Measurements from ENCODE around the gene GLDN. TPM values are rescaled to one million over a fixed set of nuclear protein-coding genes. Genes with fewer than 3 reads are reported as not detected.

Gene GLDN
- total RNA-seq, 1 donor from 2014 or later, result 0.09 TPM

- H4K20me1 ChIP-seq (ENCODE audit: insufficient read depth, low read length), result no peaks in the 10 kb centered on the region
- no peaks in the 10 kb centered on the region for H3K79me2 ChIP-seq (ENCODE audit: insufficient read depth, low read length)
- no peak overlapping the region for H2AFZ ChIP-seq (ENCODE audit: low read depth, low read length)
- no peak overlapping the region for H3K4me3 ChIP-seq (ENCODE audit: insufficient read depth, low read depth, low read length)
- Mint-ChIP-seq H3K27ac (ENCODE audit: unreplicated experiment) (no peak overlapping the region), H3K27me3 (ENCODE audit: low read depth, unreplicated experiment) (peaks cover 32% of the 10 kb centered on the region), H3K9me3 (ENCODE audit: unreplicated experiment) (peaks cover under 1% of the 10 kb centered on the region), H3K4me1 (ENCODE audit: low read depth, unreplicated experiment) (no peaks in the 10 kb centered on the region), H3K4me3 (ENCODE audit: unreplicated experiment) (no peak overlapping the region), H3K36me3 (ENCODE audit: low read depth, unreplicated experiment) (no peaks in the 10 kb centered on the region)
- H3K4me1 ChIP-seq (ENCODE audit: insufficient read depth, low read length), result no peaks in the 10 kb centered on the region
- DNase-seq (ENCODE audit: low read depth) (no peak), FAIRE-seq (no peak)
- no peaks in the 10 kb centered on the region for H3K36me3 ChIP-seq (ENCODE audit: insufficient read depth, low read length)
- TF ChIP-seq EZH2 (IDR thresholded peaks at IDR 0.05; ENCODE audit: insufficient read depth, low read length), result no peak
- TF ChIP-seq, protein P1, sequence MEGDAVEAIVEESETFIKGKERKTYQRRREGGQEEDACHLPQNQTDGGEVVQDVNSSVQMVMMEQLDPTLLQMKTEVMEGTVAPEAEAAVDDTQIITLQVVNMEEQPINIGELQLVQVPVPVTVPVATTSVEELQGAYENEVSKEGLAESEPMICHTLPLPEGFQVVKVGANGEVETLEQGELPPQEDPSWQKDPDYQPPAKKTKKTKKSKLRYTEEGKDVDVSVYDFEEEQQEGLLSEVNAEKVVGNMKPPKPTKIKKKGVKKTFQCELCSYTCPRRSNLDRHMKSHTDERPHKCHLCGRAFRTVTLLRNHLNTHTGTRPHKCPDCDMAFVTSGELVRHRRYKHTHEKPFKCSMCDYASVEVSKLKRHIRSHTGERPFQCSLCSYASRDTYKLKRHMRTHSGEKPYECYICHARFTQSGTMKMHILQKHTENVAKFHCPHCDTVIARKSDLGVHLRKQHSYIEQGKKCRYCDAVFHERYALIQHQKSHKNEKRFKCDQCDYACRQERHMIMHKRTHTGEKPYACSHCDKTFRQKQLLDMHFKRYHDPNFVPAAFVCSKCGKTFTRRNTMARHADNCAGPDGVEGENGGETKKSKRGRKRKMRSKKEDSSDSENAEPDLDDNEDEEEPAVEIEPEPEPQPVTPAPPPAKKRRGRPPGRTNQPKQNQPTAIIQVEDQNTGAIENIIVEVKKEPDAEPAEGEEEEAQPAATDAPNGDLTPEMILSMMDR (IDR thresholded peaks at IDR 0.05; ENCODE audit: insufficient read depth, low read depth, low read length), result no peak
- no peak overlapping the region for H3K9ac ChIP-seq (ENCODE audit: low read length)
- H3K4me2 ChIP-seq (ENCODE audit: low read length), result no peak overlapping the region
- H3K9me3 ChIP-seq (ENCODE audit: insufficient read depth, low read depth, low read length), result no peaks in the 10 kb centered on the region
- H3K27me3 ChIP-seq (ENCODE audit: insufficient read depth, low read length), result peaks cover 5% of the 10 kb centered on the region
- no peak overlapping the region for H3K27ac ChIP-seq (ENCODE audit: low read depth, low read length)
Observed at GRCh38 chr15:51387699-51388041, 46.2 kb downstream of the GLDN start.

DNA sequence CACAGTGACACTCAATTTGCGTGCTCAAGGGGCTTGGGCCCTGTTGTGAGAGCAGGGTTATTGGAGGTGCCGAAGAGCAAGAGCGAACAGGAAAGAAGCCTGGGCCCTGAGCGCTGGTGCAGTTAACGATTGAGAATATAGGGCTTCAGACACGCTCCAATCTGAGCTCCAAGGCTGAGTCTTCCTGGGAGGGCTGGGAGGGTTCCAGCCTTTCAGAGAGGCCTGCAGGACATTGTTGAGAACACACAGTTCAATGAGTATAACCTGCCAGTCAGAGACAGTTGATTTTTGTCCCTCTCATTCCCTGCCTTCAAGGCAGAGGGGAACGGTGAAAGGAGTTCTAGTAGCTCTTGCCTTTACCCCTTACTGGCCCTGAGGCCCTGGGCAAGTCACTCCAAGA, 47.3 kb downstream of the GLDN start:
- H3K36me3 Mint-ChIP-seq (ENCODE audit: low read depth, unreplicated experiment), result no peaks in the 10 kb centered on the region
- no peak for DNase-seq (ENCODE audit: low read depth)
- H3K4me1 Mint-ChIP-seq (ENCODE audit: low read depth, unreplicated experiment), result no peaks in the 10 kb centered on the region
- no peak overlapping the region for H3K9ac ChIP-seq (ENCODE audit: low read length)
- FAIRE-seq, result no peak
- peaks cover 32% of the 10 kb centered on the region for H3K27me3 Mint-ChIP-seq (ENCODE audit: low read depth, unreplicated experiment)
- H2AFZ ChIP-seq (ENCODE audit: low read depth, low read length), result no peak overlapping the region
- H3K4me3 Mint-ChIP-seq (ENCODE audit: unreplicated experiment), result no peak overlapping the region
- no peak overlapping the region for H3K4me2 ChIP-seq (ENCODE audit: low read length)
- no peaks in the 10 kb centered on the region for H3K9me3 ChIP-seq (ENCODE audit: insufficient read depth, low read depth, low read length)
- H3K4me1 ChIP-seq (ENCODE audit: insufficient read depth, low read length), result no peaks in the 10 kb centered on the region
- no peaks in the 10 kb centered on the region for H3K36me3 ChIP-seq (ENCODE audit: insufficient read depth, low read length)
- no peak overlapping the region for H3K27ac ChIP-seq (ENCODE audit: low read depth, low read length)
- peaks cover 2% of the 10 kb centered on the region for H3K9me3 Mint-ChIP-seq (ENCODE audit: unreplicated experiment)
- no peaks in the 10 kb centered on the region for H4K20me1 ChIP-seq (ENCODE audit: insufficient read depth, low read length)
- no peak overlapping the region for H3K4me3 ChIP-seq (ENCODE audit: insufficient read depth, low read depth, low read length)
- no peaks in the 10 kb centered on the region for H3K79me2 ChIP-seq (ENCODE audit: insufficient read depth, low read length)
- TF ChIP-seq EZH2 (IDR thresholded peaks at IDR 0.05; ENCODE audit: insufficient read depth, low read length), result no peak
- TF ChIP-seq, protein P1 (IDR thresholded peaks at IDR 0.05; ENCODE audit: insufficient read depth, low read depth, low read length), result no peak
- H3K27ac Mint-ChIP-seq (ENCODE audit: unreplicated experiment), result no peak overlapping the region
- H3K27me3 ChIP-seq (ENCODE audit: insufficient read depth, low read length), result peaks cover 7% of the 10 kb centered on the region

DNA sequence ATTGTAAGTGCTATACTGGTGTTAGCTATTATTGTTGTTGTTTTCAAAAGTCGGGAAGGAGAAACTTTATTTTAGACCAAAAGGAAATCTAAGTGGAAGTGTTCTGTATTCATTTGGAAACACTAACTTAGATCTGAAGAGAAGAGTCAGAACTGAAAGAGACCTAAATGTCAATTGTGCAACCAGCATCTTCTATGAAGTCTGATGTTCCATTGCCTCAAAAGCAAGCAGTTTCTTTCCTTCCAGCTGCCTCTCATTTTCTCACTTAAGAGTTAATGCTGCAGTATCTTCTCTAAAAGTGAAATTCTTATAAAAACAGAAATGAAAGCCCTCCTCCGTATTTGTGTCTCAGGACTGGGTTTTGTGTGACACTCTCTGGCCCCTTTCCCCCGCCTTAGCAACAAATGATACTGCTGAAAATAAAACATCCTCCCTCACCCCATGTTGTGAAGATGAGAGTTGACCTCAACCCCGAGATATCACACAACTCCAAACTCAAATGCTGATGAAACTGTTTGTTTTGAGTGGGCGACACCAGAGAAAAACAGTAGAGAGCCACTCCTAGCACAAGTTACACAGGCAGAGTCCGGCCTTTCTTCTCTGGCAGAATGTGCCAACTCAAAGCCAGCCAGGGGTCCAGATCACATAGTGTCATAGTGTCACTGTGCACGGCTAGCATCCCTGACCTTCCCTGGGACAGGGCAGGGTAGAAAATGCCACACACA, 48.9 kb downstream of the GLDN start:
- H3K9me3 ChIP-seq (ENCODE audit: insufficient read depth, low read depth, low read length), result no peaks in the 10 kb centered on the region
- no peak overlapping the region for H3K4me2 ChIP-seq (ENCODE audit: low read length)
- H4K20me1 ChIP-seq (ENCODE audit: insufficient read depth, low read length), result no peaks in the 10 kb centered on the region
- H3K4me3 ChIP-seq (ENCODE audit: insufficient read depth, low read depth, low read length), result no peak overlapping the region
- no peaks in the 10 kb centered on the region for H3K4me1 ChIP-seq (ENCODE audit: insufficient read depth, low read length)
- H3K27ac Mint-ChIP-seq (ENCODE audit: unreplicated experiment), result no peak overlapping the region
- TF ChIP-seq EZH2 (IDR thresholded peaks at IDR 0.05; ENCODE audit: insufficient read depth, low read length), result no peak
- TF ChIP-seq, protein P1 (IDR thresholded peaks at IDR 0.05; ENCODE audit: insufficient read depth, low read depth, low read length), result no peak
- H3K4me1 Mint-ChIP-seq (ENCODE audit: low read depth, unreplicated experiment), result no peaks in the 10 kb centered on the region
- H2AFZ ChIP-seq (ENCODE audit: low read depth, low read length), result no peak overlapping the region
- H3K27me3 Mint-ChIP-seq (ENCODE audit: low read depth, unreplicated experiment), result peaks cover 22% of the 10 kb centered on the region
- no peak overlapping the region for H3K27ac ChIP-seq (ENCODE audit: low read depth, low read length)
- no peaks in the 10 kb centered on the region for H3K36me3 Mint-ChIP-seq (ENCODE audit: low read depth, unreplicated experiment)
- FAIRE-seq, result no peak
- no peaks in the 10 kb centered on the region for H3K36me3 ChIP-seq (ENCODE audit: insufficient read depth, low read length)
- H3K4me3 Mint-ChIP-seq (ENCODE audit: unreplicated experiment), result no peak overlapping the region
- peaks cover 2% of the 10 kb centered on the region for H3K9me3 Mint-ChIP-seq (ENCODE audit: unreplicated experiment)
- H3K79me2 ChIP-seq (ENCODE audit: insufficient read depth, low read length), result no peaks in the 10 kb centered on the region
- peaks cover 5% of the 10 kb centered on the region for H3K27me3 ChIP-seq (ENCODE audit: insufficient read depth, low read length)
- H3K9ac ChIP-seq (ENCODE audit: low read length), result no peak overlapping the region
- no peak for DNase-seq (ENCODE audit: low read depth)

All from astrocyte (in vitro differentiated cells and primary cell).